GM23338 (cell line): ENCODE data around the gene CELSR1. TPM values are rescaled to one million over a fixed set of nuclear protein-coding genes. Genes with fewer than 3 reads are reported as not detected.

Experiments used
- ETS1 ChIP-seq: IDR thresholded peaks from 2 replicates; pipeline ENCODE4 v1.6.1; 2016; ENCODE audit warnings: antibody characterized with exemption
- EZH2 ChIP-seq: fragments of 200-600 bp; sonication (generic); IDR thresholded peaks from one replicate; pipeline ENCODE4 v1.8.0; 2017; ENCODE audit warnings: antibody characterized with exemption, mild to moderate bottlenecking, low read depth; ENCODE audit not compliant: unreplicated experiment
- EZH2phosphoT487 ChIP-seq: fragments of 200-600 bp; sonication (generic); IDR thresholded peaks from one replicate; pipeline ENCODE4 v1.8.1; 2018; ENCODE audit warnings: antibody characterized with exemption; ENCODE audit not compliant: unreplicated experiment
- JUNB ChIP-seq: IDR thresholded peaks from one replicate; pipeline ENCODE4 v1.6.1; 2016; ENCODE audit warnings: antibody characterized with exemption; ENCODE audit not compliant: unreplicated experiment
- NANOG ChIP-seq: IDR thresholded peaks from 2 replicates; pipeline ENCODE4 v1.6.1; 2016; ENCODE audit warnings: antibody characterized with exemption, borderline replicate concordance
- POLR2AphosphoS5 ChIP-seq: IDR thresholded peaks from 2 replicates; pipeline ENCODE4 v1.6.1; 2016; ENCODE audit warnings: antibody characterized with exemption, low read depth
- polyA plus RNA-seq: library from polyadenylated mRNA; unstranded; fragments of >200 nt; fragmentation: Nextera tagmentation; extraction: Ambion mirVana; gene quantifications from 2 replicates; pipeline ENCODE4 v1.2.1, GENCODE V29; 2016
- total RNA-seq: library from RNA; depleted of rRNA; stranded (reverse); fragments of >200 nt; shearing (Covaris generic); gene quantifications from 2 replicates; pipeline ENCODE4 v1.2.3, GENCODE V29; 2014
- TF ChIP-seq, protein P1 (sequence below): fragments of 250-450 bp; sonication (Bioruptor Pico); IDR thresholded peaks from 2 replicates; pipeline ENCODE4 v1.5.0; 2020; ENCODE audit warnings: mild to moderate bottlenecking, moderate library complexity
- TF ChIP-seq, protein P2 (sequence below): IDR thresholded peaks from one replicate; pipeline ENCODE4 v1.6.1; 2018; ENCODE audit warnings: antibody characterized with exemption; ENCODE audit not compliant: unreplicated experiment

CELSR1 gene
- total and polyA plus RNA-seq, 2 experiments from 2014 or later = 4.8 to 20.4 TPM

- TF ChIP-seq, protein P1, sequence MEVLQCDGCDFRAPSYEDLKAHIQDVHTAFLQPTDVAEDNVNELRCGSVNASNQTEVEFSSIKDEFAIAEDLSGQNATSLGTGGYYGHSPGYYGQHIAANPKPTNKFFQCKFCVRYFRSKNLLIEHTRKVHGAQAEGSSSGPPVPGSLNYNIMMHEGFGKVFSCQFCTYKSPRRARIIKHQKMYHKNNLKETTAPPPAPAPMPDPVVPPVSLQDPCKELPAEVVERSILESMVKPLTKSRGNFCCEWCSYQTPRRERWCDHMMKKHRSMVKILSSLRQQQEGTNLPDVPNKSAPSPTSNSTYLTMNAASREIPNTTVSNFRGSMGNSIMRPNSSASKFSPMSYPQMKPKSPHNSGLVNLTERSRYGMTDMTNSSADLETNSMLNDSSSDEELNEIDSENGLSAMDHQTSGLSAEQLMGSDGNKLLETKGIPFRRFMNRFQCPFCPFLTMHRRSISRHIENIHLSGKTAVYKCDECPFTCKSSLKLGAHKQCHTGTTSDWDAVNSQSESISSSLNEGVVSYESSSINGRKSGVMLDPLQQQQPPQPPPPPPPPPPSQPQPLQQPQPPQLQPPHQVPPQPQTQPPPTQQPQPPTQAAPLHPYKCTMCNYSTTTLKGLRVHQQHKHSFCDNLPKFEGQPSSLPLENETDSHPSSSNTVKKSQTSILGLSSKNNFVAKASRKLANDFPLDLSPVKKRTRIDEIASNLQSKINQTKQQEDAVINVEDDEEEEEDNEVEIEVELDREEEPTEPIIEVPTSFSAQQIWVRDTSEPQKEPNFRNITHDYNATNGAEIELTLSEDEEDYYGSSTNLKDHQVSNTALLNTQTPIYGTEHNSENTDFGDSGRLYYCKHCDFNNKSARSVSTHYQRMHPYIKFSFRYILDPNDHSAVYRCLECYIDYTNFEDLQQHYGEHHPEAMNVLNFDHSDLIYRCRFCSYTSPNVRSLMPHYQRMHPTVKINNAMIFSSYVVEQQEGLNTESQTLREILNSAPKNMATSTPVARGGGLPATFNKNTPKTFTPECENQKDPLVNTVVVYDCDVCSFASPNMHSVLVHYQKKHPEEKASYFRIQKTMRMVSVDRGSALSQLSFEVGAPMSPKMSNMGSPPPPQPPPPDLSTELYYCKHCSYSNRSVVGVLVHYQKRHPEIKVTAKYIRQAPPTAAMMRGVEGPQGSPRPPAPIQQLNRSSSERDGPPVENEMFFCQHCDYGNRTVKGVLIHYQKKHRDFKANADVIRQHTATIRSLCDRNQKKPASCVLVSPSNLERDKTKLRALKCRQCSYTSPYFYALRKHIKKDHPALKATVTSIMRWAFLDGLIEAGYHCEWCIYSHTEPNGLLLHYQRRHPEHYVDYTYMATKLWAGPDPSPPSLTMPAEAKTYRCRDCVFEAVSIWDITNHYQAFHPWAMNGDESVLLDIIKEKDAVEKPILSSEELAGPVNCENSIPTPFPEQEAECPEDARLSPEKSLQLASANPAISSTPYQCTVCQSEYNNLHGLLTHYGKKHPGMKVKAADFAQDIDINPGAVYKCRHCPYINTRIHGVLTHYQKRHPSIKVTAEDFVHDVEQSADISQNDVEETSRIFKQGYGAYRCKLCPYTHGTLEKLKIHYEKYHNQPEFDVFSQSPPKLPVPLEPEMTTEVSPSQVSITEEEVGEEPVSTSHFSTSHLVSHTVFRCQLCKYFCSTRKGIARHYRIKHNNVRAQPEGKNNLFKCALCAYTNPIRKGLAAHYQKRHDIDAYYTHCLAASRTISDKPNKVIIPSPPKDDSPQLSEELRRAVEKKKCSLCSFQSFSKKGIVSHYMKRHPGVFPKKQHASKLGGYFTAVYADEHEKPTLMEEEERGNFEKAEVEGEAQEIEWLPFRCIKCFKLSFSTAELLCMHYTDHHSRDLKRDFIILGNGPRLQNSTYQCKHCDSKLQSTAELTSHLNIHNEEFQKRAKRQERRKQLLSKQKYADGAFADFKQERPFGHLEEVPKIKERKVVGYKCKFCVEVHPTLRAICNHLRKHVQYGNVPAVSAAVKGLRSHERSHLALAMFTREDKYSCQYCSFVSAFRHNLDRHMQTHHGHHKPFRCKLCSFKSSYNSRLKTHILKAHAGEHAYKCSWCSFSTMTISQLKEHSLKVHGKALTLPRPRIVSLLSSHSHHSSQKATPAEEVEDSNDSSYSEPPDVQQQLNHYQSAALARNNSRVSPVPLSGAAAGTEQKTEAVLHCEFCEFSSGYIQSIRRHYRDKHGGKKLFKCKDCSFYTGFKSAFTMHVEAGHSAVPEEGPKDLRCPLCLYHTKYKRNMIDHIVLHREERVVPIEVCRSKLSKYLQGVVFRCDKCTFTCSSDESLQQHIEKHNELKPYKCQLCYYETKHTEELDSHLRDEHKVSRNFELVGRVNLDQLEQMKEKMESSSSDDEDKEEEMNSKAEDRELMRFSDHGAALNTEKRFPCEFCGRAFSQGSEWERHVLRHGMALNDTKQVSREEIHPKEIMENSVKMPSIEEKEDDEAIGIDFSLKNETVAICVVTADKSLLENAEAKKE (CRISPR knock-in tag) = no peak
- TF ChIP-seq POLR2AphosphoS5 (no peak), NANOG (no peak), EZH2 (no peak), ETS1 (no peak), JUNB (no peak), EZH2phosphoT487 (no peak)
- TF ChIP-seq, protein P2, sequence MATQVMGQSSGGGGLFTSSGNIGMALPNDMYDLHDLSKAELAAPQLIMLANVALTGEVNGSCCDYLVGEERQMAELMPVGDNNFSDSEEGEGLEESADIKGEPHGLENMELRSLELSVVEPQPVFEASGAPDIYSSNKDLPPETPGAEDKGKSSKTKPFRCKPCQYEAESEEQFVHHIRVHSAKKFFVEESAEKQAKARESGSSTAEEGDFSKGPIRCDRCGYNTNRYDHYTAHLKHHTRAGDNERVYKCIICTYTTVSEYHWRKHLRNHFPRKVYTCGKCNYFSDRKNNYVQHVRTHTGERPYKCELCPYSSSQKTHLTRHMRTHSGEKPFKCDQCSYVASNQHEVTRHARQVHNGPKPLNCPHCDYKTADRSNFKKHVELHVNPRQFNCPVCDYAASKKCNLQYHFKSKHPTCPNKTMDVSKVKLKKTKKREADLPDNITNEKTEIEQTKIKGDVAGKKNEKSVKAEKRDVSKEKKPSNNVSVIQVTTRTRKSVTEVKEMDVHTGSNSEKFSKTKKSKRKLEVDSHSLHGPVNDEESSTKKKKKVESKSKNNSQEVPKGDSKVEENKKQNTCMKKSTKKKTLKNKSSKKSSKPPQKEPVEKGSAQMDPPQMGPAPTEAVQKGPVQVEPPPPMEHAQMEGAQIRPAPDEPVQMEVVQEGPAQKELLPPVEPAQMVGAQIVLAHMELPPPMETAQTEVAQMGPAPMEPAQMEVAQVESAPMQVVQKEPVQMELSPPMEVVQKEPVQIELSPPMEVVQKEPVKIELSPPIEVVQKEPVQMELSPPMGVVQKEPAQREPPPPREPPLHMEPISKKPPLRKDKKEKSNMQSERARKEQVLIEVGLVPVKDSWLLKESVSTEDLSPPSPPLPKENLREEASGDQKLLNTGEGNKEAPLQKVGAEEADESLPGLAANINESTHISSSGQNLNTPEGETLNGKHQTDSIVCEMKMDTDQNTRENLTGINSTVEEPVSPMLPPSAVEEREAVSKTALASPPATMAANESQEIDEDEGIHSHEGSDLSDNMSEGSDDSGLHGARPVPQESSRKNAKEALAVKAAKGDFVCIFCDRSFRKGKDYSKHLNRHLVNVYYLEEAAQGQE = no peak
These were observed 85.7 kb downstream of the CELSR1 start (continued) for GRCh38 chr22:46451741-46452140.
